Cardiac fibroblast (primary cell): ENCODE data around the gene PM20D1.

ENCODE experiments used
- DNase-seq, 2 donors: peaks; one replicate each; pipeline versions ENCODE4 v3.0.0 to v3.0.0-alpha.2; 2010; ENCODE audit warnings: low read depth in 2 of 2
- H3K4me3 ChIP-seq, 2 donors: replicated peaks in 1 of 2; 1 replicate in 1 of 2; 2 replicates in 1 of 2; pipeline ENCODE4 v1.5.1; 2011; ENCODE audit warnings: low read depth in 2 of 2, low read length in 2 of 2, mild to moderate bottlenecking in 2 of 2, moderate library complexity in 1 of 2
- TF ChIP-seq, protein P1 (sequence below): IDR thresholded peaks from one replicate; pipeline ENCODE4 v1.5.1; 2011; ENCODE audit warnings: low read depth, mild to moderate bottlenecking, low read length, inconsistent platforms

Gene PM20D1

DNA sequence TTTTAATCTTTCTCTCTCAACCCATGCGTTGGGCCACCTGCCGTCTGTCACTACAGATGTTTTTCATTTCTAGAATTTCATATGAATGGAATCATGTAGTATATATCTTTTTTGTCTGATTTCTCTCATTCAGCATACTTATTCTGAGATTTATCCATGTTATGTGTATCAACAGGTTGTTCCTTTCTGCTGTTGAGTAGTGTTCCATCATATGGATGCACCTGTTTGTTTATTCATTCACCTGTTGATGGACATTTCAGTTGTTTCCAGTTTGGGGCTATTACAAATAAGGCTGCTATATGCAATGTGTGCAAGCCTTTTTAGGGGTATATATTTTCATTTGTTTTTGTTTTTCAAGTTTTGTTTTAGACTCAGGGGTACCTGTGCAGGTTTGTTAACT, 27.5 kb downstream of the PM20D1 start:
- H3K4me3 ChIP-seq, result no peak overlapping the region
- DNase-seq, result no peak
- TF ChIP-seq, protein P1, sequence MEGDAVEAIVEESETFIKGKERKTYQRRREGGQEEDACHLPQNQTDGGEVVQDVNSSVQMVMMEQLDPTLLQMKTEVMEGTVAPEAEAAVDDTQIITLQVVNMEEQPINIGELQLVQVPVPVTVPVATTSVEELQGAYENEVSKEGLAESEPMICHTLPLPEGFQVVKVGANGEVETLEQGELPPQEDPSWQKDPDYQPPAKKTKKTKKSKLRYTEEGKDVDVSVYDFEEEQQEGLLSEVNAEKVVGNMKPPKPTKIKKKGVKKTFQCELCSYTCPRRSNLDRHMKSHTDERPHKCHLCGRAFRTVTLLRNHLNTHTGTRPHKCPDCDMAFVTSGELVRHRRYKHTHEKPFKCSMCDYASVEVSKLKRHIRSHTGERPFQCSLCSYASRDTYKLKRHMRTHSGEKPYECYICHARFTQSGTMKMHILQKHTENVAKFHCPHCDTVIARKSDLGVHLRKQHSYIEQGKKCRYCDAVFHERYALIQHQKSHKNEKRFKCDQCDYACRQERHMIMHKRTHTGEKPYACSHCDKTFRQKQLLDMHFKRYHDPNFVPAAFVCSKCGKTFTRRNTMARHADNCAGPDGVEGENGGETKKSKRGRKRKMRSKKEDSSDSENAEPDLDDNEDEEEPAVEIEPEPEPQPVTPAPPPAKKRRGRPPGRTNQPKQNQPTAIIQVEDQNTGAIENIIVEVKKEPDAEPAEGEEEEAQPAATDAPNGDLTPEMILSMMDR, result no peak

DNA sequence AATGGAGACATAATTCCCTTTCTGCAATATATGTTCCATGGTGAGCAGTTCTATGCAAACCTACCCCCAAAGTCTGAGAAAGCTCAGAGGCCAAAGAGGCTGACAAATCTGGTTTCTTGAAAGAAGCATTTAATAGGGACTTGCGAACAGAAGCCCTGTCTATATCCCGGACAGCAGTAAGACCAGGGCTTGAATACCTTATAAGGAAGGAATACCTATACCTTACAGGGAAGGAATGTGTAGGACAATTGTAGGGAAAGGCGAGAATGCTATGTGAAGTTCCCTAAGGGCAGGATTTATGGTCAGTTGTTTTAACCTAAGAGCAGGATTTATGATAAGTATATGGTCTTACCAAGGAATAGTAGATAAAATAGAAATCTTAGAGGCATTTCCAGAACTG, 31.9 kb downstream of the PM20D1 start:
- TF ChIP-seq, protein P1, result no peak
- DNase-seq, result no peak
- H3K4me3 ChIP-seq, result no peak overlapping the region

DNA sequence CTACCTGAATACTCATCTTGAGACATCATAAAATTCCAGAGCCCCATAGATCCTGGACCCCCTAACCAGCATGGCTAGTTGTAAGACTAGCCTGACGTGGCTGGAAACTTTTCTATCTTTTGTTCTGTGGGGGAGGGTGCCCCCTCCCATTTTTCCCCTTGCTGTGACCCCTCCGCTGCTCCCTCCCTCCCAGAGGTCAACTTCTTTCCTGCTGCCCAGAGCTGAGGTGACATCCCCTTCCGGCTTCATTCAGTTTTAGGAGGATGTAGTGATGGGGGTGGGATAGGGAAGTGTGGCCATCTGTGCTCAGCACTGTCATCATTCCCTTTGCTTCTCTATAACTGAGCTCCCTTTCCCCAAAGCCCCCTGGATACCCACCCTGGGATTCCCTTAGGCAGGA, 32.6 kb downstream of the PM20D1 start:
- no peak overlapping the region for H3K4me3 ChIP-seq
- TF ChIP-seq, protein P1, result no peak
- DNase-seq, result no peak

DNA sequence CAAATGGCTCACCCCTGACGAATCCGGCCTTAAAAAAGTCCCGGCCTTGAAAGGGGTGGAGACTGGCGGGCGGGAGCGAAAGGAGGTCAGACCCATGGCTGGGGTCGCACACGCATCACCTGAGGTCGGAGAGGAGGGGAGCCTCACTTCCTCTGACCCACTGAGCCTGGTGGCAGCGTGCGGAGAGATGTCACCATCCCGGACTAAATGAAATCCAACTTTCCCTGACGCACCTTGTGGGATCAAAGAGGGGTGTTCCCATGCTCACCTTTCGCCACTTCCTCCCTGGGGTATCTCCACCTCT, 36.2 kb downstream of the PM20D1 start:
- TF ChIP-seq, protein P1, result no peak
- H3K4me3 ChIP-seq, result peak overlapping the region; percentile 75 to 84
- peak; percentile 63 to 78 for DNase-seq

DNA sequence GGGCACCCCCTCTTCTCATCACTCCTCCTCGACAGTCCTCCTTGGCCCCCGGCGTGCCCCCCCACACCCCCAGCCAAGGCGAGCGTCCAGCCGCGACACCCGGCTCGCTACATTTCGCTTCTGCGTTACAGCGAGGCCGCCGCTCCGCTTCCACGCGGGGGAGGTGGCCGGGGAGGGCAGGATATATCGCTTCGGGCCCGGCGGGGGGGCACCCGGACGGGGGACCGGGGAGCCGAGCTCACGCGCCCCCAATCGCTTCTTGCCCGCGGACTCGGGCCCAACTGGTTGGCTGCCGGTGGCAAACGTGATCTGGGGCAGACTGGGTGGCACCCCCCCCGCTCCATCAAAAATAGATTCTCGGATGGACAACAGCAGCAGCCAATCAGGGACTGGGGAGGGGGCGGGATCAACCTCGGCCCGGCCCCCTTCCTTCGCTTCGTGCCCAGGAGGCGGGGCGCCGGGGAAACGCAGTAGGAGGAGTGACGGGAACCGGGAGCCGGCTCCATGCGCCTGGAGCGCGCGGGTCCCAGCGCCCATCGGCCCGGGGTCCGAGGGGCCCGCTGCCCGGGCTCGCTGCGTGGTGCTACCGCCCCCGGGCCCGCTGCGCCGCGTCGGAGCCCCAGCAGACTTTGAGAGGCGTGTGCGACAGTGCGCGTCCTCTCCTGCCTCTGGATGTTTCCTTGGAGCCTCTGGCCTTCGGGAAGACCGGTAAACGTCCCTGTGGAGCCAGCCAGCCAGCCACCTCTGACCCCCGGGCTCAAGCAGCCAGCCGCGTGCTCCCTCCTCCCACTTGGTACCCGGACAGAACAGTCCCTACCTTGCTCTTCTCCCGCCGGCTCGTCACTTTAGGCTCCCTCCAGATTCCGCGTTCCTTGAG, 36.8 kb downstream of the PM20D1 start, which contains the start of gene SLC41A1:
SLC41A1 (minus strand) TSS at position 321 of the 877 bp plus-strand sequence. CDS start 2,757 bp downstream, outside the sequence.
- DNase-seq, result peak; percentile 89 to 95
- TF ChIP-seq, protein P1, result no peak
- peak within 1 kb of the TSS; percentile 75 to 84 for H3K4me3 ChIP-seq

DNA sequence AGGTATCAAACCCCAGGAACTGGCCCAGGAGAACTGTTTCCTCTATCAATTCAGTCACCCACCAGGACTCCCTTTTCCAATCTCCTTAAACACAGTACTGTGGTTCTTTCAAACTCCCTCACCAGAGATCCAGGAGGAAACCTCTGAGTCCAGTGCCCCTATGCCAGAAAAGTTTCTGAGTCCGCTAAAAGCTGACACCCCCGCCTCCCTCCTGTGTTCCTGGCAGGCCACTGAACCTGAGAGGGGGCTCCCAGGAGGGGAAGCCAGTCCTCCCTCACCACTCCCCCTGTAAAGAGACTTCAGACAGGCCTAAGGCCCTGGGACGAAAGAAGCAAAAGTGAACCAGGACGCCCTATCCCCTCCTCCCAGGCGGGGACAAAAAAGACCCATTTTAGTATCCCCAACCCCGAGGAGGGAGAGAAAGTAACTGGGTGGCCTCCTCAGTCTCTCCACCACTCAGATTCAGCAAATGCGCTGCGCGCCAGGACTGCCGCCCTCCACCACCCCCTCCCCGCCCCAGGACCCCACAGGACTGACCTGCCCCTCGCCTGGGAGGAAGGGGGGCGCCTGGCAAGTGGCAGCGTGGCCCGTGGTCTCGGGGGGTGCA, 37.6 kb downstream of the PM20D1 start:
- TF ChIP-seq, protein P1, result no peak
- peak overlapping the region; percentile 75 to 84 for H3K4me3 ChIP-seq
- DNase-seq, result peak; percentile 18 to 31
